ENCODE measurements around the gene STIMATE. TPM values are rescaled to one million over a fixed set of nuclear protein-coding genes. Genes with fewer than 3 reads are reported as not detected.

STIMATE gene
- total RNA-seq, 4 donors from 2014 or later: 15.0 to 22.1 (median 18.7) TPM

DNA sequence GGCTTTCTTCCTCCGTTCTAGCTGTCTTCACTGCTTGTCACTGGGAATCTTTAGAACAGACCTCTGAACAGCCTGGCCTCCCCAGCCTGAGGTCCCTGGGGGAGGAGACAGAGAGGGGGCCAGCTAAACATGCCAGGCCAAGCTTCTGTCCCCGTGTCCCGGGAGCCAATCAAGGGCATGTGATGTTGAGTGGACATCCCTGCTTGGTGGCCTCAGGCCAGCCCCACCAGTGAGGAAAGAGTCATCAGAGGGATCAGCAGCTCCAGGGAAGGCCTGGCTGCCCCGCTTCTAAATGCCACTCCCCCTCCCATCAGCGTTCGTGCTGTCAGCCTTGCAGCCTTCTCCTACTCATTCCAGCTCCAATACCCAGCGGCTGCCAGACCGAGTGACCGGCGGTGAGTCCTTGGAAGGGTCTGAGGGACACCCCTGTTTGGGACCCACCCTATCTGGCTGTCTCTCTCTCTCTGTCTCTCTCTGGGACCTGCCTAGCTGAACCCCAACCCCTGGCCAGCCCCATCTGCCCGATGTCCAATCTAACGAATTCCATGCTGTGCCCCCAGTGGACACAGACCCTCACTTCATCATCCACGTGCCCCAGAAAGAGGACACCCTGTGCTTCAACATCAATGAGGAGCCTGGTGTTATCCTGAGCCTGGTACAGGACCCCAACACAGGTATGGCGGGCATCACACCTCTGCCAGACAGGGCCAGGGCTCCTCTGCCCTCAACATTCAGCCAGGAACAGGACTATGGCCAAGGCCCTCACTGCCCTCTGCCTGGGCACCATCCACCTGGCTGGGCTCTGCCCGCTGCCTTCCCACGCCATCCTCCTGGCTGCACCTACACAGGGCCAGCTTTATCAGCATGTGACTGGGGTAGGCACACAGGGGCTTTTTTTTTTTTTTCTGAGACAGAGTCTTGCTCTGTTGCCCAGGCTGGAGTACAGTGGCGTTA, 109.4 kb downstream of the STIMATE start:
- Histone ChIP-seq H3K4me1 (no peaks in the 10 kb centered on the region), H3K9me3 (no peaks in the 10 kb centered on the region), H3K4me3 (replicated peaks in 1 of 3) (no peak overlapping the region), H3K36me3 (no peaks in the 10 kb centered on the region), H3K27me3 (no peaks in the 10 kb centered on the region), H3K27ac (no peak overlapping the region)
- WGBS, 2 donors: 65 to 83% methylated on average over 12 to 16 of the region's 17 CpGs
- TF ChIP-seq, protein P1, sequence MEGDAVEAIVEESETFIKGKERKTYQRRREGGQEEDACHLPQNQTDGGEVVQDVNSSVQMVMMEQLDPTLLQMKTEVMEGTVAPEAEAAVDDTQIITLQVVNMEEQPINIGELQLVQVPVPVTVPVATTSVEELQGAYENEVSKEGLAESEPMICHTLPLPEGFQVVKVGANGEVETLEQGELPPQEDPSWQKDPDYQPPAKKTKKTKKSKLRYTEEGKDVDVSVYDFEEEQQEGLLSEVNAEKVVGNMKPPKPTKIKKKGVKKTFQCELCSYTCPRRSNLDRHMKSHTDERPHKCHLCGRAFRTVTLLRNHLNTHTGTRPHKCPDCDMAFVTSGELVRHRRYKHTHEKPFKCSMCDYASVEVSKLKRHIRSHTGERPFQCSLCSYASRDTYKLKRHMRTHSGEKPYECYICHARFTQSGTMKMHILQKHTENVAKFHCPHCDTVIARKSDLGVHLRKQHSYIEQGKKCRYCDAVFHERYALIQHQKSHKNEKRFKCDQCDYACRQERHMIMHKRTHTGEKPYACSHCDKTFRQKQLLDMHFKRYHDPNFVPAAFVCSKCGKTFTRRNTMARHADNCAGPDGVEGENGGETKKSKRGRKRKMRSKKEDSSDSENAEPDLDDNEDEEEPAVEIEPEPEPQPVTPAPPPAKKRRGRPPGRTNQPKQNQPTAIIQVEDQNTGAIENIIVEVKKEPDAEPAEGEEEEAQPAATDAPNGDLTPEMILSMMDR (IDR thresholded peaks at IDR 0.05): no peak
- no peak for TF ChIP-seq POLR2A (IDR thresholded peaks at IDR 0.05)
- intact Hi-C loops (cut with DNase I): no loop called here
- DNase-seq: no peak

DNA sequence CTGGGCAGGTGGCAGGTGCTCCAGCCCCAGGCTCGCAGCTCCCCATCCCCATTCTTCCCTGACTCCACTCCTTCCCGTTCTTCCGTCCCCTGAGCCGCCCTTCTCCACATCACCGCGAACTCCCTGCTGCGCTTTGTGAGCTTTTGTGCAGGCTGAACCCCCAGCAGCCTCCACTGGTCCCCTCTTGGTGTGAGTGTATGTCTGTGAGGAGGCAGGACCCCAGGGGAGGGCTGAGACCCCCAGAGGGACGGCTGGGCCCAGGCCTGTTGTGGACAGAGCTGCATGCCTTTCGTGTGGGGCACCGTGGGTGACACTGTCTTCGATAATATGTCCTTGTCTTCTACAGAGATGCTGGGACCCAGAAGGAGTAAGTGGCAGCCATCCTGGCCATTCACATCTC, 110.1 kb downstream of the STIMATE start:
- no peak overlapping the region for H3K4me3 ChIP-seq (replicated peaks in 1 of 3)
- 77 to 88% methylated on average over 11 of the region's 11 CpGs for WGBS, 2 donors
- no peak overlapping the region for H3K27ac ChIP-seq
- no peaks in the 10 kb centered on the region for H3K27me3 ChIP-seq
- no peaks in the 10 kb centered on the region for H3K4me1 ChIP-seq
- H3K36me3 ChIP-seq: no peaks in the 10 kb centered on the region
- no peak for TF ChIP-seq POLR2A (IDR thresholded peaks at IDR 0.05)
- TF ChIP-seq, protein P1 (IDR thresholded peaks at IDR 0.05): no peak
- intact Hi-C loops (cut with DNase I): no loop called here
- H3K9me3 ChIP-seq: no peaks in the 10 kb centered on the region
- no peak for DNase-seq

Small RNA genes lying within 50 kb of the gene (microRNA-seq; reads per million reads assigned to microRNA genes)
- not detected for gene MIR8064

Small RNA genes lying within 50 kb of the gene (small RNA-seq; reads per million reads assigned to genes)
- gene MIR8064: not detected
- not detected for gene MUSTN1

Other genes with a start within 250 kb of the STIMATE start
- 100 to 1,000 TPM; 111 to 165 (median 125) TPM for gene PBRM1, start 211.6 kb downstream of the STIMATE start, total RNA-seq
- 10 to 100 TPM; 39.2 to 68.4 (median 41.7) TPM for gene GNL3, start 211.5 kb downstream of the STIMATE start, total RNA-seq
- 100 to 1,000 TPM in 3 of 4 donors, 10 to 100 TPM in 1; 97.8 to 145 (median 107) TPM for gene GLT8D1, start 191.8 kb downstream of the STIMATE start, total RNA-seq
- gene SPCS1, start 191.4 kb downstream of the STIMATE start, total RNA-seq: 100 to 1,000 TPM; 134 to 263 (median 185) TPM
- gene NEK4, start 126.6 kb downstream of the STIMATE start, total RNA-seq: 10 to 100 TPM; 36.7 to 65.6 (median 41.8) TPM
- not detected for gene ITIH1, start 119.9 kb downstream of the STIMATE start, total RNA-seq
- gene ITIH3, start 102.8 kb downstream of the STIMATE start, total RNA-seq: 10 to 100 TPM in 1 of 4 donors, 1 to 10 TPM in 2, under 1 TPM in 1; 0.89 to 12.8 (median 1.4) TPM
- 1 to 10 TPM; 3.9 to 8.6 (median 7.5) TPM for gene ITIH4, start 66.9 kb downstream of the STIMATE start, total RNA-seq
- gene MUSTN1, start 62.5 kb downstream of the STIMATE start, total RNA-seq: 1 to 10 TPM; 4.0 to 7.0 (median 6.7) TPM
- gene SFMBT1, start 148.5 kb upstream of the STIMATE start, total RNA-seq: 10 to 100 TPM; 17.2 to 35.3 (median 31.1) TPM
- gene RFT1, start 232.9 kb upstream of the STIMATE start, total RNA-seq: 10 to 100 TPM; 14.4 to 17.7 (median 16.2) TPM